GM23338 (cell line): ENCODE measurements around the gene CNTNAP2. TPM values are rescaled to one million over a fixed set of nuclear protein-coding genes. Genes with fewer than 3 reads are reported as not detected.

Experiments used
- ATAC-seq: fragments of 200-7000 bp; cut with Tn5 transposase; 3 replicates; pipeline ENCODE4 v1.9.1; 2020
- DNase-seq: peaks from one replicate; pipeline ENCODE4 v3.0.0-alpha.2; 2015; ENCODE audit warnings: low spot score
- H2AFZ ChIP-seq: fragments of 200-600 bp; sonication (generic); 2 replicates; pipeline ENCODE4 v1.8.0; 2016; ENCODE audit warnings: antibody characterized with exemption, mild to moderate bottlenecking, moderate library complexity
- H3F3A ChIP-seq: fragments of 200-600 bp; sonication (generic); replicated peaks from 2 replicates; pipeline ENCODE4 v1.8.0; 2017; ENCODE audit warnings: antibody characterized with exemption, mixed run types, low read depth
- H3K27ac ChIP-seq: fragments of 200-600 bp; sonication (generic); 2 replicates; pipeline ENCODE4 v1.6.1; 2016; ENCODE audit warnings: low read depth
- H3K27me3 ChIP-seq: fragments of 200-600 bp; sonication (generic); 2 replicates; pipeline ENCODE4 v1.8.0; 2016; ENCODE audit warnings: mild to moderate bottlenecking, mixed run types, moderate library complexity; ENCODE audit not compliant: insufficient read depth
- H3K36me3 ChIP-seq: fragments of 200-600 bp; sonication (generic); 2 replicates; pipeline ENCODE4 v1.8.0; 2016; ENCODE audit warnings: mild to moderate bottlenecking; ENCODE audit not compliant: insufficient read depth
- H3K4me1 ChIP-seq: fragments of 200-600 bp; sonication (generic); 2 replicates; pipeline ENCODE4 v1.8.0; 2016; ENCODE audit warnings: mild to moderate bottlenecking, moderate library complexity; ENCODE audit not compliant: insufficient read depth
- H3K4me2 ChIP-seq: fragments of 200-600 bp; sonication (generic); 2 replicates; pipeline ENCODE4 v1.7.1; 2017; ENCODE audit warnings: mixed run types
- H3K4me3 ChIP-seq: fragments of 200-600 bp; sonication (generic); 2 replicates; pipeline ENCODE4 v1.6.1; 2016; ENCODE audit warnings: mixed run types
- H3K79me2 ChIP-seq: fragments of 200-600 bp; sonication (generic); replicated peaks from 2 replicates; pipeline ENCODE4 v1.8.0; 2017; ENCODE audit warnings: mild to moderate bottlenecking; ENCODE audit not compliant: insufficient read depth
- H3K9me2 ChIP-seq: fragments of 200-600 bp; sonication (generic); 2 replicates; pipeline ENCODE4 v1.8.0; 2017; ENCODE audit not compliant: insufficient read depth
- H4K20me1 ChIP-seq: fragments of 200-600 bp; sonication (generic); replicated peaks from 2 replicates; pipeline ENCODE4 v1.8.0; 2017; ENCODE audit warnings: mild to moderate bottlenecking; ENCODE audit not compliant: insufficient read depth
- H3K27ac Mint-ChIP-seq: 2 replicates; pipeline ENCODE4 v1.8.0; 2020; ENCODE audit warnings: inconsistent platforms, mild to moderate bottlenecking, moderate library complexity, mixed read lengths
- H3K27me3 Mint-ChIP-seq: 3 replicates; pipeline ENCODE4 v1.8.0; 2022; ENCODE audit warnings: low read depth, mild to moderate bottlenecking, moderate library complexity, mixed read lengths, inconsistent platforms; ENCODE audit not compliant: insufficient read depth, poor library complexity
- H3K36me3 Mint-ChIP-seq: 3 replicates; pipeline ENCODE4 v1.8.0; 2021; ENCODE audit warnings: low read depth, mild to moderate bottlenecking, inconsistent platforms, moderate library complexity, mixed read lengths
- H3K4me1 Mint-ChIP-seq: 3 replicates; pipeline ENCODE4 v1.8.0; 2020; ENCODE audit warnings: mild to moderate bottlenecking, inconsistent platforms, mixed read lengths
- H3K4me3 Mint-ChIP-seq: 3 replicates; pipeline ENCODE4 v1.8.0; 2021; ENCODE audit warnings: moderate library complexity, mild to moderate bottlenecking, inconsistent platforms, mixed read lengths
- H3K9me3 Mint-ChIP-seq: 3 replicates; pipeline ENCODE4 v1.8.0; 2020; ENCODE audit warnings: moderate library complexity, mild to moderate bottlenecking, inconsistent platforms, mixed read lengths
- ETS1 ChIP-seq: IDR thresholded peaks from 2 replicates; pipeline ENCODE4 v1.6.1; 2016; ENCODE audit warnings: antibody characterized with exemption
- EZH2 ChIP-seq: fragments of 200-600 bp; sonication (generic); IDR thresholded peaks from one replicate; pipeline ENCODE4 v1.8.0; 2017; ENCODE audit warnings: antibody characterized with exemption, mild to moderate bottlenecking, low read depth; ENCODE audit not compliant: unreplicated experiment
- NANOG ChIP-seq: IDR thresholded peaks from 2 replicates; pipeline ENCODE4 v1.6.1; 2016; ENCODE audit warnings: antibody characterized with exemption, borderline replicate concordance
- STAT1 ChIP-seq: IDR thresholded peaks from one replicate; pipeline ENCODE4 v1.6.1; 2016; ENCODE audit warnings: antibody characterized with exemption; ENCODE audit not compliant: unreplicated experiment
- ZNF462 ChIP-seq: fragments of 250-450 bp; sonication (Bioruptor Pico); IDR thresholded peaks from 2 replicates; pipeline ENCODE4 v1.5.0; 2020; ENCODE audit warnings: mild to moderate bottlenecking, moderate library complexity
- polyA plus RNA-seq: library from polyadenylated mRNA; unstranded; fragments of >200 nt; fragmentation: Nextera tagmentation; extraction: Ambion mirVana; gene quantifications from 2 replicates; pipeline ENCODE4 v1.2.1, GENCODE V29; 2016
- total RNA-seq: library from RNA; depleted of rRNA; stranded (reverse); fragments of >200 nt; shearing (Covaris generic); gene quantifications from 2 replicates; pipeline ENCODE4 v1.2.3, GENCODE V29; 2014
- TF ChIP-seq, protein P1 (sequence below): IDR thresholded peaks from one replicate; pipeline ENCODE4 v1.6.1; 2018; ENCODE audit warnings: antibody characterized with exemption; ENCODE audit not compliant: unreplicated experiment
- TF ChIP-seq, protein P2 (sequence below), 2 experiments: fragments of 200-600 bp in 1 of 2; sonication (generic) in 1 of 2; conservative IDR thresholded peaks; 2 replicates each; pipeline versions ENCODE4 v1.5.1 to v1.6.1; 2016 to 2017; ENCODE audit warnings: antibody characterized with exemption in 2 of 2, low read depth in 2 of 2, mild to moderate bottlenecking in 2 of 2, moderate library complexity in 1 of 2

CNTNAP2 gene
- total and polyA plus RNA-seq, 2 experiments from 2014 or later: 38.2 to 61.3 TPM

DNA sequence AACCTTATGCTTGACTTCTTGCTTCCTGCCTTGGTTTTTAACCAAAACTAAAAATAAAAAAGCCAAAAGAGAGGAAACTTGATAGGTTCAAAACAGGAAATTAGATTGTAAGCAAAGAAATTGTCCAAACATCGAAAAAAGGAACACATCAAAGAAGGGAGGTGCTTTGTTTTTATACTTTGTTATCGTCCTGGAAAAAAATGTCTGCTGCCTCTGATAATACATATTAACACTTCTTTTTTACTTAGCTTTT is 2187.4 kb downstream of the CNTNAP2 start:
- H3K4me2 ChIP-seq: no peak overlapping the region
- no peak for ATAC-seq
- H3K9me2 ChIP-seq: peaks cover 5% of the 10 kb centered on the region; the same call in 1 of the 2 replicates
- H2AFZ ChIP-seq: 0 out of 2 replicates have a peak overlapping the region, but pooled peaks have one; percentile 11
- H3K4me3 ChIP-seq: no peak overlapping the region
- H3K36me3 ChIP-seq: no peaks in the 10 kb centered on the region
- peaks cover 26% of the 10 kb centered on the region; the same call in 2 of the 3 replicates for H3K4me1 Mint-ChIP-seq
- no peaks in the 10 kb centered on the region for H3K27me3 ChIP-seq
- no peak overlapping the region for H3K27ac ChIP-seq
- peaks cover 29% of the 10 kb centered on the region for H3K4me1 ChIP-seq
- TF ChIP-seq EZH2: no peak
- no peak for TF ChIP-seq STAT1
- no peaks in the 10 kb centered on the region for H3F3A ChIP-seq
- no peaks in the 10 kb centered on the region for H3K79me2 ChIP-seq
- H4K20me1 ChIP-seq: no peaks in the 10 kb centered on the region
- no peak overlapping the region for H3K4me3 Mint-ChIP-seq
- H3K27ac Mint-ChIP-seq: no peak overlapping the region
- H3K27me3 Mint-ChIP-seq: peaks cover 4% of the 10 kb centered on the region
- H3K9me3 Mint-ChIP-seq: no peaks in the 10 kb centered on the region
- no peak for DNase-seq
- H3K36me3 Mint-ChIP-seq: peaks cover 2% of the 10 kb centered on the region; the same call in 1 of the 3 replicates

GRCh38 chr7:148304456-148304855 is 2187.9 kb downstream of the CNTNAP2 start:
- no peaks in the 10 kb centered on the region for H3F3A ChIP-seq
- no peak overlapping the region for H3K4me3 ChIP-seq
- H3K27ac ChIP-seq: no peak overlapping the region
- DNase-seq (no peak), ATAC-seq (peak; percentile 48)
- H3K9me2 ChIP-seq: peaks cover 5% of the 10 kb centered on the region; the same call in 1 of the 2 replicates
- 0 out of 2 replicates have a peak overlapping the region, but pooled peaks have one; percentile 72 for H2AFZ ChIP-seq
- no peaks in the 10 kb centered on the region for H3K79me2 ChIP-seq
- H3K36me3 ChIP-seq: no peaks in the 10 kb centered on the region
- H3K27ac Mint-ChIP-seq: no peak overlapping the region
- peaks cover 25% of the 10 kb centered on the region; the same call in 2 of the 3 replicates for H3K4me1 Mint-ChIP-seq
- H3K9me3 Mint-ChIP-seq: no peaks in the 10 kb centered on the region
- peaks cover 2% of the 10 kb centered on the region; the same call in 1 of the 3 replicates for H3K36me3 Mint-ChIP-seq
- H3K4me3 Mint-ChIP-seq: no peak overlapping the region
- H3K27me3 ChIP-seq: no peaks in the 10 kb centered on the region
- H4K20me1 ChIP-seq: no peaks in the 10 kb centered on the region
- H3K27me3 Mint-ChIP-seq: peaks cover 4% of the 10 kb centered on the region
- H3K4me2 ChIP-seq: no peak overlapping the region; the same call in 1 of the 2 replicates
- peaks cover 25% of the 10 kb centered on the region for H3K4me1 ChIP-seq
- TF ChIP-seq, protein P1, sequence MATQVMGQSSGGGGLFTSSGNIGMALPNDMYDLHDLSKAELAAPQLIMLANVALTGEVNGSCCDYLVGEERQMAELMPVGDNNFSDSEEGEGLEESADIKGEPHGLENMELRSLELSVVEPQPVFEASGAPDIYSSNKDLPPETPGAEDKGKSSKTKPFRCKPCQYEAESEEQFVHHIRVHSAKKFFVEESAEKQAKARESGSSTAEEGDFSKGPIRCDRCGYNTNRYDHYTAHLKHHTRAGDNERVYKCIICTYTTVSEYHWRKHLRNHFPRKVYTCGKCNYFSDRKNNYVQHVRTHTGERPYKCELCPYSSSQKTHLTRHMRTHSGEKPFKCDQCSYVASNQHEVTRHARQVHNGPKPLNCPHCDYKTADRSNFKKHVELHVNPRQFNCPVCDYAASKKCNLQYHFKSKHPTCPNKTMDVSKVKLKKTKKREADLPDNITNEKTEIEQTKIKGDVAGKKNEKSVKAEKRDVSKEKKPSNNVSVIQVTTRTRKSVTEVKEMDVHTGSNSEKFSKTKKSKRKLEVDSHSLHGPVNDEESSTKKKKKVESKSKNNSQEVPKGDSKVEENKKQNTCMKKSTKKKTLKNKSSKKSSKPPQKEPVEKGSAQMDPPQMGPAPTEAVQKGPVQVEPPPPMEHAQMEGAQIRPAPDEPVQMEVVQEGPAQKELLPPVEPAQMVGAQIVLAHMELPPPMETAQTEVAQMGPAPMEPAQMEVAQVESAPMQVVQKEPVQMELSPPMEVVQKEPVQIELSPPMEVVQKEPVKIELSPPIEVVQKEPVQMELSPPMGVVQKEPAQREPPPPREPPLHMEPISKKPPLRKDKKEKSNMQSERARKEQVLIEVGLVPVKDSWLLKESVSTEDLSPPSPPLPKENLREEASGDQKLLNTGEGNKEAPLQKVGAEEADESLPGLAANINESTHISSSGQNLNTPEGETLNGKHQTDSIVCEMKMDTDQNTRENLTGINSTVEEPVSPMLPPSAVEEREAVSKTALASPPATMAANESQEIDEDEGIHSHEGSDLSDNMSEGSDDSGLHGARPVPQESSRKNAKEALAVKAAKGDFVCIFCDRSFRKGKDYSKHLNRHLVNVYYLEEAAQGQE: no peak
- TF ChIP-seq NANOG (no peak), ZNF462 (CRISPR knock-in tag) (no peak), ETS1 (no peak)
- TF ChIP-seq, protein P2, sequence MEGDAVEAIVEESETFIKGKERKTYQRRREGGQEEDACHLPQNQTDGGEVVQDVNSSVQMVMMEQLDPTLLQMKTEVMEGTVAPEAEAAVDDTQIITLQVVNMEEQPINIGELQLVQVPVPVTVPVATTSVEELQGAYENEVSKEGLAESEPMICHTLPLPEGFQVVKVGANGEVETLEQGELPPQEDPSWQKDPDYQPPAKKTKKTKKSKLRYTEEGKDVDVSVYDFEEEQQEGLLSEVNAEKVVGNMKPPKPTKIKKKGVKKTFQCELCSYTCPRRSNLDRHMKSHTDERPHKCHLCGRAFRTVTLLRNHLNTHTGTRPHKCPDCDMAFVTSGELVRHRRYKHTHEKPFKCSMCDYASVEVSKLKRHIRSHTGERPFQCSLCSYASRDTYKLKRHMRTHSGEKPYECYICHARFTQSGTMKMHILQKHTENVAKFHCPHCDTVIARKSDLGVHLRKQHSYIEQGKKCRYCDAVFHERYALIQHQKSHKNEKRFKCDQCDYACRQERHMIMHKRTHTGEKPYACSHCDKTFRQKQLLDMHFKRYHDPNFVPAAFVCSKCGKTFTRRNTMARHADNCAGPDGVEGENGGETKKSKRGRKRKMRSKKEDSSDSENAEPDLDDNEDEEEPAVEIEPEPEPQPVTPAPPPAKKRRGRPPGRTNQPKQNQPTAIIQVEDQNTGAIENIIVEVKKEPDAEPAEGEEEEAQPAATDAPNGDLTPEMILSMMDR (conservative IDR thresholded peaks at IDR 0.05; ENCODE audit: low read depth in 2 of 2): no peak
